ENCODE results near the gene DDX5.
"Not testable (repeated sequence)": the region's sequence is repeated elsewhere in the genome, so short reads cannot be mapped to it uniquely, and the experiment has no call there.

DDX5 gene

GRCh38 chr17:64491034-64491860 lies 14.8 kb downstream of the DDX5 start:
- FAIRE-seq: no peak

DNA sequence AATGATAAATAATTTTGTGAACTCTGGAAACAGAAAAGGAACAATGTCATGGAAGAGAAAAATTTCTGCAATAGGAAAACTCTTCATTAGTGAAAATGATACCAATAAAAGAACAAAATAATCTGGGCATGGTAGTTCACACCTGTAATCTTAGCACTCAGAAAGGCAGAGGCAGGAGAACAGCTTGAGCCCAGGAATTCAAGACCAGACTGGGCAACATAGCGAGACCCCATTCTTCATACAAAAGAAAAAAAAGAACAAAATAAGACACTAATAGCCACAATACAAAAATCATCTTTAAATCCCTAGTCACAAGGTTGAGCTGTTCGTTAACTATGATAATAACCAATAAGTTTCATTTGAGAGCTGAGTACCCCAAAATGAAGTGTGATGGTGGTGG lies 17.8 kb downstream of the DDX5 start:
- no peak for FAIRE-seq

DNA sequence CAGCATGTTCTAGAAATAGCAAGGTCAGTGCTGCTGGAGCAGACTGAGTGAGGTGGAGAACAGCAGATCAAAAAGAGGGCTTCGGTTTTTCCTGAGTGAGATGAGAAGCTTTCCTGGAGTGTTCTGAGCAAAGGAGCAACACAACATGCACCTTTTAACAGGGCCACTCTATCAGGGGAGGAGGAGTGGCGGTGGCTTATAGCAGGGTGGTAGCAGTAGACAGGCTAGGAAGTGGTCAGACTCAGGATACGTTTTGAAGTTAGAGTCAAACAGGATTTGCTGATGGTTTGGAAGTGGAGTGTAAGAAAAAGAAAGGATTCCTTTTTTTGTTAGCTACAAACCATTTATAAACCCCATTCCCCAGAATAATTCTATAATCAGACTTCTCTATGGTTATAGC lies 21.7 kb downstream of the DDX5 start:
- no peak for FAIRE-seq

- no peak for FAIRE-seq
Measured at GRCh38 chr17:64480951-64481350, 25.1 kb downstream of the DDX5 start.

GRCh38 chr17:64477849-64478248 lies 28.2 kb downstream of the DDX5 start:
- FAIRE-seq: no peak

- FAIRE-seq: no peak
Measured at GRCh38 chr17:64472564-64472963, 33.5 kb downstream of the DDX5 start.

DNA sequence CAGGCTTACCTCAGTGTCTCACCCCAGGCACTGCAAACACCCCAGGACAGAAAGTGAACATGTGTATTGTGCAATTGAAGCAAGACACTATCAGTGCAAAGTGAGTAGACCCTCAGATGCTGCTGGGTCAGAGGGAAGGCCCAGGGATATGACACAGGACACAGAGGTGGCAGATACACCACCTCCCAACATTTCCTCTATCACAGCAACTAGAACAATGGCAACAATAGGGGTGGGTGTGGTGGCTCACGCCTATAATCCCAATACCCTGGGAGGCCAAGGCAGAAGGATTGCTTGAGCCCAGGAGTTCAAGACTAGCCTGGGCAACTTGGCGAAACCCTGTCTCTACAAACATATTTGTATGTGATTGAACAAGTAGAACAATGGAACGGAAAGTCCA lies 34.6 kb downstream of the DDX5 start:
- FAIRE-seq: no peak

DNA sequence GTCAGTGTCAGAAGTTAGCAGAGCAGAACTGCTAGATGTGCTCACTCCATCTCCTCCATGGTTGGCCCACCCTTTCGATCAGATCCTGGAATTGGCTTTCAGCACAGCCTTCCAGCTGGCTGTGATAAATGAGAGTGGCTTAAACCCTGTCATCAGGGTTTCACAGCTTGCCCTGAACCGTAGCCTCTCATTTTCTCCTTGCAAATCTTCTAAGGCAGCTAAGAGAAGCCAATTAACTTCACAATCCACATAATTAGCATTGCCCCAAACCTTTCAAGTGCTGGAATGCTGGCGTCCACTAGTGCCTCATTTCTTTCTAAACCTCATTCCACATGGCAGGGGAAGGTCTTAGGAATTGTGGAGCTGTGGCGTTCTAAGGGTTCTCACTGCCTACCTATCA lies 35.5 kb downstream of the DDX5 start:
- no peak for FAIRE-seq

DNA sequence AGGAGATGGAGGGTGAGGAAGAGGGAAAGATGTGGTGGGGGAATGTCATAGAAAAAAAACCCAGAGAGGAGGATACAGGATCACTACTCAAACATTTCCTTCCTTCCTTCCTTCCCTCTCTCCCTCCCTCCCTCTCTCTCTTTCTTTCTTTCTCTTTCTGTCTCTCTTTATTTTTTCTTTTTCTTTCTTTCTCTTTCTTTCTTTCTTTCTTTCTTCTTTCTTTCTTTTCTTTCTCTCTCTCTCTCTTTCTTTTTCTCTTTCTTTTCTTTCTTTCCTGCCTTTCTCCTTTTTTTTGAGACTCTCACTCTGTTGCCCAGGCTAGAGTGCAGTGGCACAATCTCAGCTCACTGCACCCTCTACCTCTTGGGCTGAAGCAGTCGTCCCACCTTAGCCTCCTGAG lies 39.3 kb downstream of the DDX5 start:
- not testable (repeated sequence) for FAIRE-seq

DNA sequence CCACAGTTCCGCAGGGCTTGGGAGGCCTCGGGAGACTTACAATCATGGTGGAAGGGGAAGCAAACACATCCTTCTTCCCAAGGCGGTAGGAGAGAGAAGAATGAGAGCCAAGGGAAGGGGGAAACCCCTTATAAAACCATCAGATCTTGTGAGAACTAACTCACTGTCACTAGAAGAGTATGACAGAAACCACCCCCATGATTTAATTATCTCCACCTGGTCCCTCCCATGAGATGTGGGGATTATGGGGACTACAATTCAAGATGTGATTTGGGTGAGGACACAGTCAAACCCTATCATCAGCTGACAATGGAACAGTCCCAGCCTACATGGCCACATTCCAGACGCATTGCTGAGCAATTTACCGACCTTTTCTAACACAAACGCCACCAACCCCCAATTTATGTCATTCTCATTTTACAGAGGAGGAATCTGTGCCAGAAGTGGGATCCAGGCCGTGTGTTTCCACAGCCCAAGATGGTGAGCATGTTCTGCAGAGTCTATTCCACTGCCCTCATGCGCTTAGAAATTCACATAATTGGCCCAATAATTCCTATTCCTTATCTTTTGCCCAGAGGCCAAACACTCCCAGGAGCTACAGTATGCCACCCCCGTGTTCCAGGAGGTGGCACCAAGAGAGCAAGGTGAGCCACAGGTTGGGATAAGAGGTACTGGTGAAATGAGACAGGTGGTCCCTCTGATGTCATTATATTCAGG lies 39.9 kb downstream of the DDX5 start:
- no peak for FAIRE-seq

DNA sequence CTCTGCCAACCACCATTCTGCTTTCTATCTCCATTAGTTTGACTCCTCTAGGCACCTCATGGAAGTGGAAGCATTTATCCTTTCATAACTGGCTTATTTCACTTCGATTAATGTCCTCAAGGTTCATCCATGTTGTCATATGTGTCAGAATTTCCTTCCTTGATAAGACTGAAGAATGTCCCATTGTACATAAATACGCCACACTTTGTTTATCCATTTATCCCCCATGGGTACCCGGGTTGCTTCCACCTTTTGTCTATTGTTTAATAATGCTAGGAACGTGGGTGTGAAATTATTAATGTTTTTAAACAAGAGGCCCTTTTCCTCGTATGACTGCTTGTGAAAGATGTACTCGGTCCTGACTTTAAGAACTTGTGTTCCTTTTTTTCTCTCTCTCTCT lies 44.3 kb downstream of the DDX5 start:
- FAIRE-seq: no peak

DNA sequence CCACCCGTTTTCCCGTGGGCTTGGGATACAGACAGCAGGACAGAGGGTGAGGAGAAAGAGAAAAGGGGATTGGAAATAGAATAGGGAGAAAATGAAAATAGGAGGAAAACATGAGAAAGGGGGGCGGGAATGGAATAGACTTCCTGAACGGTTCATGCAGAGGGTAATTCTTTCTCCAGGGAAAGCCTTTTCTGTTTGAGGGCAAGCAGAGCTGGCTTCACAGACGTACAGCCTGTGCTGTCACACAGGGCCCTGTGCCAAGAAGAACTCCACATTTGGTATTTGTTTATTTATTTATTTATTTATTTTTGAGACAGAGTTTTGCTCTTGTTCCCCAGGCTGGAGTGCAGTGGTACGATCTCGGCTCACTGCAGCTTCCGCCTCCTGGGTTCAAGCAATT lies 45.1 kb downstream of the DDX5 start:
- no peak for FAIRE-seq

- not testable (repeated sequence) for FAIRE-seq
Measured at GRCh38 chr17:64459818-64460217, 46.3 kb downstream of the DDX5 start.

- FAIRE-seq: no peak
Measured at GRCh38 chr17:64459284-64459747, 46.8 kb downstream of the DDX5 start.

- FAIRE-seq: no peak
Measured at GRCh38 chr17:64458756-64459155, 47.3 kb downstream of the DDX5 start.

DNA sequence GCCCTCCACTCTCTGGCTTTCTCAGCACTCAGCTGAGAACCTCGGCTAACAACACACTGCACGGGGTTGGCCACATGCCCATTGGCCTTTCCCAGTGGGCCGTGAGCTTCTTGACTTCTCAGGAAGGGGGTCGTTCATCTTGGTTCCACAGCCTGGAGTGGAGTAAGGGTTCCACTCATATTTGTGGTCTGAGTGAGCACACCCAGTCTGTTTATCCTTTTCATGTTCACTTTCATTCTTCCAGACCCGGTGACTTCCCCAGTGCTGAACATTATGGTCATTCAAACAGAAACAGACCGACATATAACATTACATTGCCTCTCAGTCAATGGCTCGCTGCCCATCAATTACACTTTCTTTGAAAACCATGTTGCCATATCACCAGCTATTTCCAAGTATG lies 48.9 kb downstream of the DDX5 start:
- no peak for FAIRE-seq

DNA sequence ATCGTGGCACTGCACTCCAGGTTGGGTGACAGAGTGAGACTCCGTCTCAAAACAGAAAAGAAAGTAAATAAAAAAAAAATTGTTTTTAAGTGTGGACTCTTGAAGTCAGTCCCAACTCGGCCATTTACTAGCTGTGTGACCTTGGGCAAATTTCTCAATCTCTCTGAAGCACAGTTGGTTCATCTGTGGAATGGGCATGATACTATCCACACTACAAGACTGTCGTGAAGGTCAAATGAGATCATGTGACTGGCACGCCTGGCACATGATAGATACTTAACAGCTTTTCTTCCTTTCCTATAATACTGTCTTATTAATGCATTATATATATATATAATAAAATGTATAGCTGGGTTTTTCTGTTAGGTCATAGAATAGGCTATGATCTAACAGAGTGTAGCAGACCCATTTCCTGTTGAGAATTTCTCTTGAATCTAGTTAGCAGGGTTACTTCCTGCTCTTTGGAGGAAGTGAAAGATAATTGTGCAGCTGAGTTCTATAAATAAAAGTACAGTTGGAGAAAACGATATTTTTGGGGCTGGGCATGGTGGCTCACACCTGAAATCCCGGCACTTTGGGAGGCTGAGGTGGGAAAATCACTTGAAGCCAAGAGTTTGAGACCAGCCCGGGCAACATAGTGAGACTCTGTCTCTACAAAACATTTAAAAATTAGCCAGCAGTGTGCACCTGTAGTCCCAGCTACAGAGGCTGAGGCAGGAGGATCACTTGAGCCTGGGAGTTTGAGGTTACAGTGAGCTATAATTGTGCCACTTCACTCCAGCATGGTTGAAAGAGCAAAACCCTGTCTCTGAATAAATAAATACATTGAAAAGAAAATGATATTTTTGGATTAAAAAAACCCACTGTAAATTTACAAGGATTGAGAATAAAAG lies 49.9 kb downstream of the DDX5 start:
- no peak for FAIRE-seq

DNA sequence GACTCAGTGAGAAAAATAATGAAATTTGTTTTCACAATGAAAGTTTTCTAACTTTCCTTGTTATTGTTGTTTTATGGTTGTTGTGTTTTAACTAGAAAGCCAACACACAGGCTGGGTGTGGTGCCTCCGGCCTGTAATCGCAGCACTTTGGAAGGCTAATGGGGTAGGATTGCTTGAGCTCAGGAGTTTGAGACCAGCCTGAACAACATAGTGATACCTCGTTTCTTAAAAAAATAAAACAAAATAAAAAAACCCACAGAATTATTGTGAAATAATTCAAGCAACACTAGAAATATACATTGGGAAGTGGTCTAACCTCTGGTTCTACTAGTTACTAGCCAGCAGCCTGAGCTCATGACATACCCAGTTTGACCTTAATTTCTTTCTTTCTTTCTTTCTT lies 56.5 kb downstream of the DDX5 start:
- FAIRE-seq: no peak

- no peak for FAIRE-seq
Measured at GRCh38 chr17:64448665-64449512, 57.2 kb downstream of the DDX5 start, which contains the start of gene MILR1. Gene MILR1, plus strand, starts transcription at chr17:64449115. Its CDS starts 54 bp downstream, at chr17:64449169.

All from G401.6 (cell line).